Kidney epithelial cell (primary cell): ENCODE results near the gene ACOX2. TPM values are rescaled to one million over a fixed set of nuclear protein-coding genes. Genes with fewer than 3 reads are reported as not detected.

Experiments
- DNase-seq: peaks from one replicate; pipeline ENCODE4 v3.0.0-alpha.2; 2010; ENCODE audit warnings: low read depth
- H3K27me3 ChIP-seq: 2 replicates; pipeline ENCODE4 v1.6.0; 2011; ENCODE audit warnings: low read length; ENCODE audit not compliant: control insufficient read depth, insufficient read depth
- H3K36me3 ChIP-seq: 2 replicates; pipeline ENCODE4 v1.5.1; 2011; ENCODE audit warnings: low read length; ENCODE audit not compliant: control insufficient read depth, insufficient read depth
- H3K4me3 ChIP-seq: 2 replicates; pipeline ENCODE4 v1.5.1; 2011; ENCODE audit warnings: low read depth, mild to moderate bottlenecking, control low read depth, low read length
- total RNA-seq: library from RNA; depleted of rRNA; stranded (reverse); fragments of >200 nt; gene quantifications from 2 replicates; pipeline ENCODE4 v1.2.3, GENCODE V29; 2015
- TF ChIP-seq, protein P1 (sequence below): IDR thresholded peaks from 2 replicates; pipeline ENCODE4 v1.5.1; 2011; ENCODE audit warnings: mild to moderate bottlenecking, moderate library complexity, low read length, control low read depth, inconsistent platforms; ENCODE audit not compliant: insufficient read depth, poor library complexity, severe bottlenecking

Gene ACOX2
- total RNA-seq, 1 donor from 2014 or later = 0.38 TPM

DNA sequence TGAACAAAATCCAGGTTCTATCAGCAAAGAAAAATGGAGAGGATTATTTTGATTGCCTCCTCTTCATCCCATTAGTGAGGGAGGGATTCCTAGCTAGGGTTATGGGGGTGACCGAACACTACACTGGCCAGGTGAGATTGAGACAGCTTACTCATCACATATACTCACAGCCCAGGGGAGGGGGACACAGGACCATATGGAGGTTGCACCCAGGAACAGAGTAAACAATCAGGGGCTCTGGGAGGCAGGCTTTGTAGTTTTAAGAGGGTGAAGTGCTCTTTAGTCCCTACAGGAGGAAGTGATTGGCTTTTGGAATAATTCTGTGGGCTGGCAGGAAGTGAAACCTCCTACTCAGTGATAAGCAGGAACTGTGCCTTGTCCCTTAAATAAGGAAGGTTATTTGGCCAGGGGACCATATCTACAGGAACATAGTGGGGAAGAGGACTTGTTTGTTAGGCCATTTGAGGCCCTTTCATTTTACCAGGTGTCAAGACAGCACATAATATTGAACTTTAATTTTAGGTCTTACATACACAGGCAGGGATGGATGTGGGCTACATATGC is 62.6 kb downstream of the ACOX2 start:
- Histone ChIP-seq H3K36me3 (no peaks in the 10 kb centered on the region), H3K4me3 (no peak overlapping the region), H3K27me3 (no peaks in the 10 kb centered on the region)
- TF ChIP-seq, protein P1, sequence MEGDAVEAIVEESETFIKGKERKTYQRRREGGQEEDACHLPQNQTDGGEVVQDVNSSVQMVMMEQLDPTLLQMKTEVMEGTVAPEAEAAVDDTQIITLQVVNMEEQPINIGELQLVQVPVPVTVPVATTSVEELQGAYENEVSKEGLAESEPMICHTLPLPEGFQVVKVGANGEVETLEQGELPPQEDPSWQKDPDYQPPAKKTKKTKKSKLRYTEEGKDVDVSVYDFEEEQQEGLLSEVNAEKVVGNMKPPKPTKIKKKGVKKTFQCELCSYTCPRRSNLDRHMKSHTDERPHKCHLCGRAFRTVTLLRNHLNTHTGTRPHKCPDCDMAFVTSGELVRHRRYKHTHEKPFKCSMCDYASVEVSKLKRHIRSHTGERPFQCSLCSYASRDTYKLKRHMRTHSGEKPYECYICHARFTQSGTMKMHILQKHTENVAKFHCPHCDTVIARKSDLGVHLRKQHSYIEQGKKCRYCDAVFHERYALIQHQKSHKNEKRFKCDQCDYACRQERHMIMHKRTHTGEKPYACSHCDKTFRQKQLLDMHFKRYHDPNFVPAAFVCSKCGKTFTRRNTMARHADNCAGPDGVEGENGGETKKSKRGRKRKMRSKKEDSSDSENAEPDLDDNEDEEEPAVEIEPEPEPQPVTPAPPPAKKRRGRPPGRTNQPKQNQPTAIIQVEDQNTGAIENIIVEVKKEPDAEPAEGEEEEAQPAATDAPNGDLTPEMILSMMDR = no peak
- DNase-seq = no peak

DNA sequence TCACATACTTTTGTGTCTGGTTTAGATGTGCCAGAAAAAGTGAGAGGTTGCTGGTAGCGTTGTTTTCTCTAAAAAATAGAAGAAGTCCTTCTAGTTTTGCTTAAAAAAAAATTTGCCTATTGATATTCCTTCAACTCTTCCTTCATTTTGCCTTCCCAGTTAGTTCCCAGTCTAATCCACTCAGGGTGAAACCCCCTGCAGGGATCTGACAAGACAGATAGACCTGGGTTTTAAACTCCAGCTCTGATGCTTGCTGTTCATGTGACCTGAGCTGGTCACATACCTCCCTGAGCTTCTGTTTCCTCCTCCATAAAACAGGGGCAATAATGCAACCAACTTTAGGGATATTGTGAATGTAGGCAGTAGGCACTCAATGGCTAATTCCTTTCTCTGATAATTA is 63.7 kb downstream of the ACOX2 start:
- no peak overlapping the region for H3K4me3 ChIP-seq
- no peak for DNase-seq
- TF ChIP-seq, protein P1 = no peak
- no peaks in the 10 kb centered on the region for H3K36me3 ChIP-seq
- H3K27me3 ChIP-seq = no peaks in the 10 kb centered on the region

DNA sequence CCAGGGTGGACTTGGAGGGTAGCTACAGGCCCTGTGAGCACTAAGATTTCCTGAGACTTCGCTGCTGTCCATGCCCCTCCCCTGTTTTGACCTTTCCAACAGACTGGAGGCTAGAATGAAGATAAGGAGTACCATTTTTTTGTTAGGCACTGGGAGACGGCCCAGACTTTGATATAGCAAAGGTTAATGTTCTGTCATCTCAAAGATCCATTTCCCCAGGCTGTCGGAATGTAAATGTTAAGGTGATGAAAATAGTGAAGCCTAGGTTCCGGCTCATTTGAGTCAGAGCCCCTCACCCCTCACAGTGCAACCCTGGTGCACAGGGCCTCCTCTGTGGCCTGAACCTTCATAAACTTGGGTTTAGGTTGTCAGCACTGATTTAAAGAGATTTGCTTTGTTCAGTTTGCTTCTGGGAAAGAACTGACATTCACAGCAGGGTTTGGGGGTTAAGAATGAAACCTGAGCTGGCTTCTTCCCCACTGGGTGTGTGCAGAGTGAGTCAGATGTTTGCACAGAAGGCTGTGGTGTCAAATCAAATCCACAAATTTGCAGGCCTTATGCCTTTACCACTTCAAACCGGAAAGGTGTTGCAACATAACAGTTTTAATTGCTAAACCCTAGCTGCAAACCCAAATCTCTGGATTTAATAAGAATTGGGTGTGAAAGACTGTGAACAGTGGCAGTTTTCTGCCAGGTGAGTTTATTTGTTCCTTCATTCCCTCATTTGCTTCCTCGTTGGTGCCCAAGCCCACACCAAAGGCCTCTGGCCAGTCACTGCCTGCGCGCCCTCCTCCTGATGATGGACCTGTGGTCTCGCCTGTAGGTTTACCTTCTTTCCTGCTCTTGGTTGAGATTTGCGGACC is 65.7 kb downstream of the ACOX2 start:
- TF ChIP-seq, protein P1 = no peak
- H3K4me3 ChIP-seq = no peak overlapping the region
- no peaks in the 10 kb centered on the region for H3K36me3 ChIP-seq
- no peaks in the 10 kb centered on the region for H3K27me3 ChIP-seq
- peak; percentile 92 for DNase-seq

DNA sequence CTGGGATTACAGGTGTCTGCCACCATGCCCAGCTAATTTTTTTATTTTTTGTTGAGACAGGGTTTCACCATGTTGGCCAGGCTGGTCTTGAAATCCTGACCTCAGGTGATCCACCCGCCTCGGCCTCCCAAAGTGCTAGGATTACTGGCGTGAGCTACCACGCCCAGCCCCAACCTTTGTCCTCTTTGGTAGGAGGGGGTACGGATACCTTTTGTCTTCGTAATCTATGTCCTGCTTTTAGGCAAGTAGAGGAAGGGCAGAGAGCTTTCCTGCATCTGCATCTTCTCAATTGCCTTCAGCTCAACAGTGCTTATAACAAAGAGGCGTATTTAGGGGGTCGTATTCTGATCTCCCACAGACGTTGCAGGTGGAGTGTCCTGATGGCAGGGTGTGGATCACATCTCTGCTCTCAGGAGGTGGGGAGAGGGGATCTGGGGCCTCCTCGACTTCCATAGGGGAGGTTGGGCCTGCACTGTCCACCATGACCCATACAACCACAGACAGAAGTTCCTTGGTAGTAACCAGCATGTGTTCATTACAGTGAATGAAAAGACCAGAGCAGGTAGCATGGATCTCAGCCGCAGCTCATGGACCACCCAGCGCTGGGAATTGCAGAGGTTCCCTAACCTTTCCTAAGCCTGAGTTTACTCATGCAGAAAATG is 66.5 kb downstream of the ACOX2 start:
- Histone ChIP-seq H3K27me3 (no peaks in the 10 kb centered on the region), H3K4me3 (no peak overlapping the region), H3K36me3 (no peaks in the 10 kb centered on the region)
- DNase-seq = no peak
- TF ChIP-seq, protein P1 = no peak

DNA sequence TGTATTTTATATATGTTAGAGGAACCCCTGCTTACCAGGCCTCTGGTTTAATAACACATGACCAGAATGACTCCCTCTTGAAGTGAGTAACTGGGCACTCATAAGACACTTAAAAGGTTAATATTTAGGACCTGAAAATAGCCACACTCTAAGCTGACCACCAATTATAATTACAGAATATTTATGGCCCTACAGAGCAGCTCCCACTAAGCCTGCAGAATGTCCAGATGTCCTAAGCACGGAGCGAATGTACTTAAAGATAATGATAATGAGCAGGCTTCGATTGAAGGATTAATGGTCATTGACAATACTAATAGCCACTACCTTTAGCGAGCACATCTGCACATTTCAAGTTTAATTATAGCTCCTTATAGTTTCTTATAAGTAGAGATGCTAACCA is 67.9 kb downstream of the ACOX2 start:
- no peak for DNase-seq

More for the DNA sequence above, 67.9 kb downstream of the ACOX2 start:
- H3K27me3 ChIP-seq = no peaks in the 10 kb centered on the region
- no peak overlapping the region for H3K4me3 ChIP-seq
- H3K36me3 ChIP-seq = no peaks in the 10 kb centered on the region
- TF ChIP-seq, protein P1 = no peak
